ENCODE results near the gene SCART1.
"Not testable (repeated sequence)": the region's sequence is repeated elsewhere in the genome, so short reads cannot be mapped to it uniquely, and the experiment has no call there.

SCART1 gene

GRCh38 chr10:133455196-133455595, 1.5 kb downstream of the SCART1 start:
- FAIRE-seq: no peak
- DNase-seq (ENCODE audit: low spot score): no peak

GRCh38 chr10:133455611-133456031, 1.9 kb downstream of the SCART1 start:
- no peak for DNase-seq (ENCODE audit: low spot score)

GRCh38 chr10:133456041-133456951, 2.6 kb downstream of the SCART1 start:
- FAIRE-seq (peak; percentile 37), DNase-seq (ENCODE audit: low spot score) (no peak)

More at GRCh38 chr10:133455611-133456031, 1.9 kb downstream of the SCART1 start:
- no peak for FAIRE-seq

GRCh38 chr10:133457100-133457841, 3.5 kb downstream of the SCART1 start:
- DNase-seq (ENCODE audit: low spot score) (no peak), FAIRE-seq (no peak)

GRCh38 chr10:133458021-133458709, 4.4 kb downstream of the SCART1 start:
- DNase-seq (ENCODE audit: low spot score): no peak
- no peak for FAIRE-seq

- DNase-seq (ENCODE audit: low spot score) (no peak), FAIRE-seq (no peak)
Measured at GRCh38 chr10:133458710-133459453, 5.1 kb downstream of the SCART1 start.

- DNase-seq (ENCODE audit: low spot score): no peak
- FAIRE-seq: no peak
Measured at GRCh38 chr10:133459454-133460207, 5.9 kb downstream of the SCART1 start.

GRCh38 chr10:133460208-133460769, 6.5 kb downstream of the SCART1 start:
- no peak for DNase-seq (ENCODE audit: low spot score)
- FAIRE-seq: no peak

GRCh38 chr10:133461027-133461426, 7.3 kb downstream of the SCART1 start:
- no peak for FAIRE-seq
- DNase-seq (ENCODE audit: low spot score): no peak

- DNase-seq (ENCODE audit: low spot score) (no peak), FAIRE-seq (no peak)
Measured at GRCh38 chr10:133461841-133462240, 8.1 kb downstream of the SCART1 start.

GRCh38 chr10:133462512-133463305, 9.0 kb downstream of the SCART1 start:
- DNase-seq (ENCODE audit: low spot score) (no peak), FAIRE-seq (no peak)

GRCh38 chr10:133464582-133465031, 10.9 kb downstream of the SCART1 start:
- FAIRE-seq (no peak), DNase-seq (ENCODE audit: low spot score) (no peak)

GRCh38 chr10:133465191-133465949, 11.6 kb downstream of the SCART1 start:
- FAIRE-seq: no peak

GRCh38 chr10:133465950-133466474, 12.3 kb downstream of the SCART1 start:
- FAIRE-seq (no peak), DNase-seq (ENCODE audit: low spot score) (no peak)

More at GRCh38 chr10:133465191-133465949, 11.6 kb downstream of the SCART1 start:
- no peak for DNase-seq (ENCODE audit: low spot score)

GRCh38 chr10:133466683-133467275, 13.0 kb downstream of the SCART1 start:
- no peak for FAIRE-seq

GRCh38 chr10:133467286-133467911, 13.7 kb downstream of the SCART1 start:
- FAIRE-seq (no peak), DNase-seq (ENCODE audit: low spot score) (no peak)

More at GRCh38 chr10:133466683-133467275, 13.0 kb downstream of the SCART1 start:
- DNase-seq (ENCODE audit: low spot score): no peak

- DNase-seq (ENCODE audit: low spot score); FAIRE-seq: not testable (repeated sequence)
Measured at GRCh38 chr10:133469205-133469604, 15.5 kb downstream of the SCART1 start.

Data from urothelium cell line (cell line).